Effector CD8-positive, alpha-beta T cell (primary cell): ENCODE data around the gene FBXO33.

Experiments used
- DNase-seq: peaks from one replicate; lab custom pipeline; 2025; lab: John Stamatoyannopoulos, UW

The FBXO33 gene

GRCh38 chr14:39431416-39432178, 636 bp downstream of the FBXO33 start:
- peak; percentile 28 for DNase-seq

GRCh38 chr14:39430762-39431415, 1.3 kb downstream of the FBXO33 start:
- no peak for DNase-seq

GRCh38 chr14:39428118-39428517, 4.1 kb downstream of the FBXO33 start:
- DNase-seq, result no peak

GRCh38 chr14:39426605-39427004, 5.6 kb downstream of the FBXO33 start:
- no peak for DNase-seq

- no peak for DNase-seq
Observed at GRCh38 chr14:39425947-39426346, 6.3 kb downstream of the FBXO33 start.

DNA sequence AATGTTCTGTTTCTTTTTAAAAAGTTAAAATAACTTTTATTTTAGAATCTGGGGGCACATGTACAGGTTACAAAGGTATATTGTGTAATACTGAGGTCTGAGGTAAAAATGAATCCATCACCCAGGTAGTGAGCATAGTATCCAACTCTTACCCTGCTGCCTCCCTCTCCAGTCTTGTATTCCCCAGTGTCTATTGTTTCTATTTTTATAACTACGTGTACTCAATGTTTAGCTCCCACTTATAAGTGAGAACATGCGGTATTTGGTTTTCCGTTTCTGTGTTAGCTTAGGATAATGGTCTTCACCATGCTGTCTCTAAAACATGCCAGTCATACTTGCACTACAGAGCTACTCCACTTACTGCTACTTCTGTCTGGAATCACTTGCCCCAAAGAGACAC, 8.4 kb downstream of the FBXO33 start:
- no peak for DNase-seq

DNA sequence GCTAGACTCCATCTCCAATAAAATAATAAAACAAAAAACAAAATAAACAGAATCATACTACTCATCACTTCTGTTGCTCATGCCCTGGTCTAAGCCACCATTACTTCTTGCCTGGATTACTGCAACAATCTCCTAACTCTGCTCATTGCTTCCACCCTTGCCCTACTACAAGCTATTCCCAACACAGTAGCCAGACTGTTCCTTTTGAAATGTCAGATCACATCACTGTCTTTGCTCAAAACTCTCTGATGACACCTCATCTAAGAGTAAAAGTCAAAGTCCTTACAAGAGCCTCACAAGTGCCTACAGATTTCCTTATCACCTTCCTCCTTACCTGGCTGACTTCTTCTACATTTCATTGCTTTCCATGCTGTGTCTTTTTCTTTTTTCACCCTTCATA, 10.0 kb downstream of the FBXO33 start:
- DNase-seq, result no peak

DNA sequence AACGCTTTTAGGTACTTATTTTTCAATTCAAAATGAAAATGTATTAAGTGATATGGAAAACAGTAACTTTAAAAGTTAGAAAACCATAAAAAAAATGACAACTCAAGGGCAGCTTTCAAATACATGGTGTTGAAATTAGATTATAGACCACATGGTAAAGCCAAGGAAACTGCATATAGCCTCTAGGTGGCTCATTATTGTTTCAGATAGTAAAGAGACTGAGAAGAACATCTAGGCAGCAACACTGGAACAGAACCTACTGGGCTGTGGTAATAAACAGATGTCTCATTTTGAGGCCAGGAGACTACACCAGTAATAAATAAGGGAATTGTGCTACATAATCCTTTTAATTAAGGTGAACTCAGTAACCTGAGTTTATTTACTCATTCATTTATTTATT, 13.0 kb downstream of the FBXO33 start:
- DNase-seq, result no peak

GRCh38 chr14:39417014-39417413, 15.2 kb downstream of the FBXO33 start:
- no peak for DNase-seq

DNA sequence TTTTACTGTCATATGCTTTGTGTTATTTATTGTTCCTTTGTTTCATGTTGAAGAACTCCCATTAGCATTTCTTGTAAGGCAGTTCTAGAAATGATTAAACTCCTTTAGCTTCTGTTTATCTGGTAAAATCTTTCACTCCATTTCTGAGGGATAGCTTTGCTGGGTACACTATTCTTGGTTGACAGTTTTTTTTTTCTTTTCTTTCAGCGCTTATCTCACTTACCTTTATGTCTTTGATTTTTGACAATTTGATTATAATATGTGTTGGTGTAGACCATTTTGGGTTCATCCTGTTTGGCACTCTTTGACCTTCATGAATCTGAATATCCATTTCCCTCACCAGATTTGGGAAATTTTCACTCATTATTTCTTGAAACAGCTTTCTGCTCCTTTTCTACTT, 16.2 kb downstream of the FBXO33 start:
- no peak for DNase-seq

DNA sequence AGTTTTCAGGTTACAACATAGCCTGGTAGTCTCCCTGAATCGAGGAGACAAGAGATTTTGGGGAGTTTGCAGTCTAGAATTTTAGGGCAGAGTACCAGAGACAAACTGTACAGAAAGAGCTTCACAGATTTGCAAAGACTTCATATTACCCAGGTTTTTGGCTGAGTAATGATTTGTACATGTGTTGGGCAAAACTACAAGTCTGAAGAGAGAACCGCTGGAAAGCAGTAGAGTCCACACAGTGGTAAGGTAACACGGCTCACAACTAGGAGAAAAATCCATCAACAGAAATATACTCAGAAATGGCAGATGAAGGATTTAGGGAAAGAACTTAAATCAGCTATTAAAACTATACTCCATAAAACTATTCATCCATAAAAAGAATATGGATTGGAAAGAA, 25.7 kb downstream of the FBXO33 start:
- no peak for DNase-seq

DNA sequence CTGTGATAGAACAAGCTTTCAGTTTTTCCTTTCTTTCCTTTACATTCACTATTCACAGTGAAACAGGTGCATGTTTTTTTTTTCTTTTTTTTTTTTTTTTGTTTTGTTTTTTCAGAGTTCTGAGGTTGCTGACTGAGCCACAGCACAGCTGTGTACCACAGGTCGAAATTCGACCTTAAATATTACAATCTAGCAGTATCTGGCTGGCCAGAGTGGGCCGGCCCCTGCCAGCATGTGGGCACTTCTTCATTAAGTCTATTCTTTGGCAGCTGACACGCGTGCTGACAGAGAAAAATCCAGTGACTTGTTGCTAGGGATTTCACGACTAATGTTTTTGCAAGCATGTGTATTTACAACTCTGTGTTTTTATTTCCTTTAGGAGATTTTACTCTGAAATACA, 33.9 kb downstream of the FBXO33 start:
- no peak for DNase-seq

- DNase-seq, result no peak
Observed at GRCh38 chr14:39396448-39396847, 35.8 kb downstream of the FBXO33 start.

DNA sequence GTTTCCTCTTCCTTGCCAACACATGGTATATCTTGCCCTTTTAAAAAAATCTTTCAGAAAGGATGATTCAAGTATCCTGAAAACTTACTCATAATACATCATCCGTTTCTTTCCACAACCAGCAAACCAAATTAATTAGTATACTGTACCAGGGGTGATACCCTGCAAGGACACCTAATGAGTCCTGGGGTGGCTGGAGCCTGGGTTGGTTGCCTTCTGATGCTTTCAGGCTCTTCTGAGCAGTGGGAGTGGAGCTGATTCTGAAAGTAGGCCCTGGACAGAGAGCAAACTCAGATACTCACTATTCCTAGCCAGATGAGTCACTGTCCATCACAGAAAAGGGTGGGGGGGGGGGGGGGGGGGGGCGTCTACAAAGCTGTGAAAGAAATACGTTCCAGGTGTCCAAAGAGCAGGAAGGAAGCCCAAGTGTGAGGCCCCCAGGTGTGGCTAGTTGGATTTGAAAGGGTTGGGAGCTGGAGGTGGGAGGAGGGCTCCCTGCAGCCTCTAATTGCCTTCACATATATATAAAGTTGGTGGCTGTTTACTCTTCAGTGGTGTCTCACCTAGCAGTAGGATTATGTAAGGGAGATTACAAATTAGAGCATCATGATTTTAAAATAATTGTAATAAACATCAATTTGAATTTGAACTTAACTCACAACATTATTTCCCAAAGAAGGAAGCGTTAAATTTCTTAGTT, 36.5 kb downstream of the FBXO33 start:
- DNase-seq, result no peak

- DNase-seq, result no peak
Observed at GRCh38 chr14:39393289-39393688, 38.9 kb downstream of the FBXO33 start.

DNA sequence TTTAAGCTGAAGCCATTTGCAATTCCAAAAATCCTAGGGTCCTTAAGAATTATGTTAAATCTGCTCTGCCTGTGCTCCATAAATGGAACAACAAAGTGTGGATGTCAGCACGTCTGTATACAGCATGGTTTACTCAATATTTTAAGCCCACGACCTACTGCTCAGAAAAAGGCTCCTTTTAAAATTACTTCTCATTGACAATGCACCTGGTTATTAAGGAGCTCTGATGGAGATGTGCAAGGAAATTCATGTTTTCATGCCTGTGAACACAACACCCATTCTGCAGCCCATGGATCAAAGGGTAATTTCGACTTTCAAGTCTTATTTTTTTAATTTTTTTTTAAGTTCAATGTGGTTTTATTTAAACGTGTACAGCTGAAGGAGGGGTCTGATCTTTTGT, 48.1 kb downstream of the FBXO33 start:
- no peak for DNase-seq

- no peak for DNase-seq
Observed at GRCh38 chr14:39383741-39384140, 48.5 kb downstream of the FBXO33 start.

DNA sequence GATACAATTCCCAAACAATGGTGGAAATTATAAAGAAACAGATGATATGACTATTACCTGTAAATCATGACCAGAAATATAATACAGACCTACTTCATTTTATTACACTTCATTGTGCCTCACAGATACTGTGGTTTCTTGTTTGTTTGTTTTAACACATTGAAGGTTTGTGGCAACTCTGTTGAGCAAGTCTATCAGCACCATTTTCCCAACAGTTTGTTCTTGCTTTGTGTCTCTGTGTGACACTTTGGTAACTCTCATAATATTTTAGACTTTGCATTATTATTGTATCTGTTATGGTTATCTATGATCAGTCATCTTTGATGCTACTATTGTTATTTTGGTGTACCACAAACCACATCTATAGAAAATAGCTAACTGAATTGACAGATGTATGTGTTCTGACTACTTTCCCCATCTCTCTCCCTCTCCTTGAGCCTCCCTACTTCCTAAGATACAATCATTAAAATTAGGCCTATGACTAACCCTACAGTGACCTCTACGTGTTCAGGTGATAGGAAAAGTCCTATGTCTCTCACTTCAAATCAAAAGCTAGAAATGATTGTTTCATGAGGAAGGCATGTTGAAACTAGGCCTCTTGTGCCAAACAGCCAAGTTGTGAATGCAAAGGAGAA, 49.1 kb downstream of the FBXO33 start:
- DNase-seq, result no peak

GRCh38 chr14:39382463-39382862, 49.8 kb downstream of the FBXO33 start:
- no peak for DNase-seq

GRCh38 chr14:39381366-39381765, 50.9 kb downstream of the FBXO33 start:
- DNase-seq, result no peak

- no peak for DNase-seq
Observed at GRCh38 chr14:39376667-39377403, 55.4 kb downstream of the FBXO33 start.

DNA sequence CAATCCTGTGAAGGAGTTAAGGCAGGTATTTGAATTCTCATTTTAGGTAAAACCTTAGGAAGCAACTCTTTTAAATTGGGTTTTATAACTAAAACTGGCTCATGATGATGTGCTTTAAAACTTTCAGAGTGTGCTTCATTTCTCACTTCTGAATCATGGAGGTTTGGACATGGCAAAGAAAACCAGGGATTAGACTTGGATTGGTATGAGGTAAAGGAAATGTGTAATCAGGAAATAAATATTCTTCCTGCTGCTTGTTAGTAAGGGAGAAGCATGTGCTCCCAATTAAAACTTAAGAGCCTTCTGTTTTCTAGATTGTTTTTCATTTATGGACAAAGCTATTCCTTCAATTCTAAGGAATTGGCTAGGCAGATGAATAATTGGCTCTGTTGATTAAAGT, 57.4 kb downstream of the FBXO33 start:
- DNase-seq, result no peak
